H1 (cell line): ENCODE data around the gene KCNE1. TPM values are rescaled to one million over a fixed set of nuclear protein-coding genes. Genes with fewer than 3 reads are reported as not detected.

ENCODE experiments used
- CTCF ChIA-PET: fragments of 300-600 bp; sonication (Branson Sonifier 250); formaldehyde crosslinking; loops from one replicate; lab custom pipeline; 2021; ENCODE audit not compliant: partially characterized antibody; lab: Charles Lee
- POLR2A ChIA-PET: fragments of 300-600 bp; sonication (Branson Sonifier 250); formaldehyde crosslinking; loops from one replicate; lab custom pipeline; 2021; ENCODE audit warnings: inconsistent platforms; ENCODE audit not compliant: partially characterized antibody; lab: Charles Lee
- DNase-seq, 2 experiments: peaks; one replicate each; pipeline versions ENCODE4 v3.0.0 to v3.0.0-alpha.2; 2010 to 2022; ENCODE audit warnings: low spot score in 2 of 2, low read depth in 1 of 2, mixed read lengths in 1 of 2
- FAIRE-seq: peaks from 2 replicates; lab custom pipeline; 2011; peaks lifted over from hg19 to GRCh38; lab: Jason Lieb, UNC
- H2AFZ ChIP-seq: 2 replicates; pipeline ENCODE4 v1.8.1; 2012; ENCODE audit warnings: low read length, inconsistent platforms
- H2AK5ac ChIP-seq: 2 replicates; pipeline ENCODE4 v1.6.1; 2013; ENCODE audit warnings: low read depth, low read length
- H2BK120ac ChIP-seq: replicated peaks from 2 replicates; pipeline ENCODE3; 2013; ENCODE audit warnings: low read depth, low read length, inconsistent platforms
- H2BK12ac ChIP-seq: 2 replicates; pipeline ENCODE4 v1.6.1; 2013; ENCODE audit warnings: low read depth, low read length
- H2BK15ac ChIP-seq: 2 replicates; pipeline ENCODE4 v1.6.1; 2013; ENCODE audit warnings: low read length
- H2BK20ac ChIP-seq: 2 replicates; pipeline ENCODE4 v1.6.1; 2013; ENCODE audit warnings: low read length
- H2BK5ac ChIP-seq: 2 replicates; pipeline ENCODE4 v1.6.1; 2013; ENCODE audit warnings: low read depth, low read length
- H3K14ac ChIP-seq: 2 replicates; pipeline ENCODE4 v1.6.1; 2013; ENCODE audit warnings: inconsistent platforms; ENCODE audit not compliant: insufficient read length
- H3K18ac ChIP-seq: 2 replicates; pipeline ENCODE4 v1.6.1; 2013; ENCODE audit warnings: low read length; ENCODE audit errors: extremely low read depth
- H3K23ac ChIP-seq: 2 replicates; pipeline ENCODE4 v1.6.1; 2013; ENCODE audit warnings: inconsistent platforms; ENCODE audit not compliant: insufficient read length
- H3K23me2 ChIP-seq: 2 replicates; pipeline ENCODE4 v1.6.1; 2013; ENCODE audit warnings: low read depth, low read length
- H3K27ac ChIP-seq: 2 replicates; pipeline ENCODE4 v1.6.1; 2011; ENCODE audit warnings: low read depth, low read length, inconsistent platforms
- H3K27me3 ChIP-seq, 4 experiments: replicated peaks in 1 of 4; 1 replicate in 1 of 4; 2 replicates in 3 of 4; pipeline versions ENCODE4 v1.6.1 to v1.8.1; 2011 to 2013; ENCODE audit warnings: low read length in 3 of 4, mild to moderate bottlenecking in 3 of 4, inconsistent platforms in 2 of 4, mixed read lengths in 2 of 4, moderate library complexity in 1 of 4; ENCODE audit not compliant: control insufficient read depth in 3 of 4, insufficient read depth in 3 of 4; ENCODE audit errors: extremely low read depth in 1 of 4
- H3K36me3 ChIP-seq, 4 experiments: 2 replicates each; pipeline versions ENCODE4 v1.6.1 to v1.8.1; 2011 to 2013; ENCODE audit warnings: mild to moderate bottlenecking in 4 of 4, low read length in 3 of 4, moderate library complexity in 2 of 4, control low read depth in 1 of 4, inconsistent platforms in 1 of 4; ENCODE audit not compliant: insufficient read depth in 4 of 4, control insufficient read depth in 2 of 4
- H3K4ac ChIP-seq: replicated peaks from 2 replicates; pipeline ENCODE3; 2013; ENCODE audit warnings: low read length, low read depth, mixed read lengths, inconsistent platforms; ENCODE audit not compliant: insufficient read length
- H3K4me1 ChIP-seq, 4 experiments: replicated peaks in 1 of 4; 1 replicate in 1 of 4; 2 replicates in 3 of 4; pipeline versions ENCODE4 v1.6.1 to v1.8.1; 2011 to 2013; ENCODE audit warnings: low read length in 3 of 4, inconsistent platforms in 2 of 4, mixed read lengths in 1 of 4; ENCODE audit not compliant: insufficient read depth in 4 of 4, control insufficient read depth in 3 of 4
- H3K4me2 ChIP-seq, 2 experiments: 2 replicates each; pipeline versions ENCODE4 v1.6.1 to v1.8.1; 2011 to 2013; ENCODE audit warnings: low read depth in 2 of 2, low read length in 2 of 2, control low read depth in 1 of 2, inconsistent platforms in 1 of 2, mild to moderate bottlenecking in 1 of 2; ENCODE audit not compliant: insufficient read depth in 1 of 2
- H3K4me3 ChIP-seq, 4 experiments: fragments of 200-600, 300-600 bp in 1 of 4; sonication (generic), shearing (Covaris generic), sonication (Bioruptor Twin) in 1 of 4; 2 replicates each; pipeline versions ENCODE4 v1.5.1 to v1.8.1; 2011 to 2016; ENCODE audit warnings: low read length in 4 of 4, low read depth in 3 of 4, control low read depth in 2 of 4, inconsistent platforms in 2 of 4, mild to moderate bottlenecking in 2 of 4, mixed read lengths in 1 of 4, moderate library complexity in 1 of 4; ENCODE audit not compliant: insufficient read depth in 2 of 4; ENCODE audit errors: extremely low read depth in 1 of 4
- H3K56ac ChIP-seq: replicated peaks from 2 replicates; pipeline ENCODE3; 2013; ENCODE audit warnings: low read depth, mild to moderate bottlenecking, mixed read lengths, low read length, inconsistent platforms; ENCODE audit not compliant: insufficient read length
- H3K79me1 ChIP-seq: 2 replicates; pipeline ENCODE4 v1.6.1; 2013; ENCODE audit warnings: low read depth, low read length, control low read depth
- H3K79me2 ChIP-seq, 2 experiments: 2 replicates each; pipeline versions ENCODE4 v1.6.1 to v1.8.1; 2012 to 2013; ENCODE audit warnings: low read length in 2 of 2, mild to moderate bottlenecking in 2 of 2, inconsistent platforms in 1 of 2; ENCODE audit not compliant: insufficient read depth in 2 of 2, control insufficient read depth in 1 of 2
- H3K9ac ChIP-seq, 4 experiments: replicated peaks in 1 of 4; 1 replicate in 1 of 4; 2 replicates in 3 of 4; pipeline versions ENCODE4 v1.6.1 to v1.8.1; 2011 to 2013; ENCODE audit warnings: low read depth in 3 of 4, low read length in 3 of 4, control low read depth in 2 of 4, mild to moderate bottlenecking in 2 of 4, moderate library complexity in 2 of 4, inconsistent platforms in 1 of 4; ENCODE audit errors: extremely low read depth in 1 of 4
- H3K9me3 ChIP-seq, 2 experiments: 2 replicates each; pipeline versions ENCODE4 v1.6.1 to v1.8.1; 2012 to 2013; ENCODE audit warnings: mild to moderate bottlenecking in 2 of 2, moderate library complexity in 2 of 2, control low read depth in 1 of 2, inconsistent platforms in 1 of 2, low read depth in 1 of 2, low read length in 1 of 2, mixed read lengths in 1 of 2; ENCODE audit not compliant: insufficient read depth in 2 of 2
- H4K20me1 ChIP-seq, 2 experiments: replicated peaks in 1 of 2; 2 replicates each; pipeline versions ENCODE3 to v1.8.1; 2011 to 2013; ENCODE audit warnings: inconsistent platforms in 2 of 2, low read length in 2 of 2, mild to moderate bottlenecking in 1 of 2; ENCODE audit not compliant: insufficient read depth in 2 of 2, control insufficient read depth in 1 of 2
- H4K5ac ChIP-seq: 2 replicates; pipeline ENCODE4 v1.6.1; 2013; ENCODE audit warnings: low read length, low read depth, mixed read lengths, inconsistent platforms; ENCODE audit not compliant: insufficient read length
- H4K8ac ChIP-seq: 2 replicates; pipeline ENCODE4 v1.8.0; 2013; ENCODE audit warnings: mild to moderate bottlenecking, moderate library complexity, low read length, inconsistent platforms; ENCODE audit not compliant: insufficient read depth; ENCODE audit errors: extremely low read depth
- H4K91ac ChIP-seq: replicated peaks from 2 replicates; pipeline ENCODE3; 2013; ENCODE audit warnings: low read length, mixed read lengths, inconsistent platforms; ENCODE audit not compliant: insufficient read length
- ZNF274 ChIP-seq: IDR thresholded peaks from 2 replicates; pipeline ENCODE4 v1.7.0; 2012; ENCODE audit warnings: low read length, borderline replicate concordance; ENCODE audit errors: extremely low read depth
- WGBS, 2 experiments: shearing (Covaris generic) in 1 of 2; methylation state at CpG; one replicate each; pipeline versions ENCODE4 v1.1.6 to v1.1.7; 2013 to 2015; ENCODE audit warnings: low lambda C conversion rate in 2 of 2, mixed read lengths in 2 of 2, inconsistent platforms in 1 of 2, low coverage in 1 of 2, missing lambda C conversion rate in 1 of 2; ENCODE audit not compliant: insufficient replicate concordance in 2 of 2, insufficient coverage in 1 of 2, insufficient read length in 1 of 2; ENCODE audit errors: extremely low coverage in 1 of 2, missing lambda C conversion rate in 1 of 2; 5-methylcytosine and 5-hydroxymethylcytosine counted together
- long read RNA-seq, 2 experiments: library from RNA in 1 of 2; library from capped mRNA in 1 of 2; stranded (forward); transcript quantifications; one replicate each; pipeline ENCODE4 v2.0.0, GENCODE V29; 2021; ENCODE audit warnings: inconsistent platforms in 1 of 2
- polyA minus RNA-seq, 3 experiments: library from RNA; depleted of rRNA, polyadenylated mRNA; stranded (reverse); fragments of >200 nt; gene quantifications; 1 replicate in 2 of 3; 2 replicates in 1 of 3; pipeline ENCODE4 v1.2.3, GENCODE V29; 2011
- polyA plus RNA-seq, 7 experiments: library from polyadenylated mRNA; depleted of rRNA in 3 of 7; stranded (reverse) in 5 of 7; unstranded in 2 of 7; fragments of >200 nt in 5 of 7; fragments of 200-250 nt in 2 of 7; gene quantifications; 1 replicate in 5 of 7; 2 replicates in 1 of 7; 4 replicates in 1 of 7; pipeline versions ENCODE4 v1.2.1 to v1.2.3, GENCODE V29; 2011 to 2013; ENCODE audit warnings: missing spikeins in 2 of 7, mixed read lengths in 2 of 7
- total RNA-seq: library from RNA; stranded (reverse); fragmentation: NEBNext Ultra II Directional; extraction: Animal tissue kit (Norgen Biotek cat#: 25700); gene quantifications from 2 replicates; pipeline ENCODE4 v1.2.1, GENCODE V29; 2021

KCNE1 gene
- total RNA-seq (0.15 and 0.28 TPM in 2 replicates), polyA plus RNA-seq (2011; rRNA removed) (0.08 and 0.63 TPM in 2 replicates), polyA minus RNA-seq (2011; rRNA and poly(A)+ RNA removed) (0.44 TPM in 1 of 2 replicates, not detected in the other)
- 0.14 TPM for polyA plus RNA-seq (2011; cell fraction: cytosol; rRNA removed)
- 0.26 TPM for polyA plus RNA-seq (2011; cell fraction: nucleus; rRNA removed)
- 0.12 to 0.19 TPM (median 0.16 TPM) in 3 of 4 replicates, not detected in the other for polyA plus RNA-seq (2012, experiment 1 of 2)
- polyA plus RNA-seq (2012, experiment 2 of 2) = 0.13 TPM
- polyA plus RNA-seq (2013, experiment 1 of 2) = 0.12 TPM
- polyA plus RNA-seq (2013, experiment 2 of 2) = 0.09 TPM
- not detected for polyA minus RNA-seq (2011; cell fraction: cytosol; rRNA and poly(A)+ RNA removed)
- 0.30 TPM for polyA minus RNA-seq (2011; cell fraction: nucleus; rRNA and poly(A)+ RNA removed)
- long read RNA-seq, experiment 1 = 0 reads
- long read RNA-seq, experiment 2 = 0 reads

DNA sequence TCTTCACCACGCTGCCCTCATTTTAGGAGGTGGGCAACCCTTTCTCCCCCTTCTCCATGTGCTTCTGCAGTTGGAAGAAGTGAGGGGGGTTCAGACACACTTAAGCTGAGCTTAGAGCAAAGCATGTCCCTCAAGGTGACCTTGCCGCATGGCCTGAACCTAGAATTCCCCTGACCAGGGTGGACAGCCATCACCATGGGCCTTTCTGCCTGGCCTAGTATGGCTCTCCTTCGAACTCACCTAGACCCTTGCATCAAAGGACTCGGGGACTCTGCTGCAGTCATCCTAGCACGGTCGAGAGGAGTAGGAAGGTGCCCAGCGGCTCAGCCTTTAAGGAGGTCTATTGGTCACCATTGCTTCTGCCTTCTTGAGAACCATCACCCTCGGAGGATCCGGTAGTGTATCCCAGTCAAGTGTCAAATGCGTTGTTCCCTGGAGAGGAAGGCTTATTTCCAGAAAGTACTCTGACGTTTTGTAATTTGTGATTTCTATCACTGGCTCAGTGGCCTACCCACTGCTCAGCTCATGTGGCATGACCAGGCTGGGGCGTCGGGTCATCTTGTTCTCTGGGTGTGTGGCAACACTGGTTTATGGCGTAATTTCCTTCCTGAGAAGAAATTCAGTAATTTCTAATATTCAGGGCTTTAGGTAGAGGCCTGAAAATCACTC is at the start of gene KCNE1:
TSS of gene KCNE1 (minus strand) at position 424 of the 669 bp plus-strand sequence. CDS start 62,576 bp downstream, outside the sequence.
- H3K79me1 ChIP-seq = no peaks in the 10 kb centered on the region
- no peak within 1 kb of the TSS for H3K9ac ChIP-seq
- H2AK5ac ChIP-seq = no peak within 1 kb of the TSS
- H3K79me2 ChIP-seq = no peaks in the 10 kb centered on the region
- no peak within 1 kb of the TSS for H3K18ac ChIP-seq
- no peak within 1 kb of the TSS for H3K56ac ChIP-seq
- no peak within 1 kb of the TSS for H3K4me2 ChIP-seq
- no peak within 1 kb of the TSS for H3K14ac ChIP-seq
- H3K4me3 ChIP-seq = no peak within 1 kb of the TSS
- no peaks in the 10 kb centered on the region for H3K27me3 ChIP-seq
- no peak within 1 kb of the TSS for H2BK15ac ChIP-seq
- H3K23me2 ChIP-seq = peaks cover 2% of the 10 kb centered on the region; the same call in 1 of the 2 replicates
- no peak within 1 kb of the TSS for H2BK12ac ChIP-seq
- no peak within 1 kb of the TSS for H2BK5ac ChIP-seq
- H2AFZ ChIP-seq = no peak within 1 kb of the TSS
- H3K27ac ChIP-seq = no peak within 1 kb of the TSS
- POLR2A ChIA-PET = no interaction called here
- no peak within 1 kb of the TSS for H4K91ac ChIP-seq
- WGBS, 2 experiments = 89% methylated on average over 14 of the region's 14 CpGs; no CpG with 5 or more reads in 1 of the 2 experiments
- no peaks in the 10 kb centered on the region for H3K4me1 ChIP-seq
- H3K9me3 ChIP-seq = no peaks in the 10 kb centered on the region
- no peak within 1 kb of the TSS for H3K4ac ChIP-seq
- H3K23ac ChIP-seq = no peak within 1 kb of the TSS
- no peak within 1 kb of the TSS; the same call in 1 of the 2 replicates for H4K8ac ChIP-seq
- no peak within 1 kb of the TSS for H2BK20ac ChIP-seq
- no peaks in the 10 kb centered on the region for H4K20me1 ChIP-seq
- TF ChIP-seq ZNF274 = no peak
- TF ChIP-seq, all 59 proteins: peak for 0
- CTCF ChIA-PET = interaction anchor here (1.2 to 13.5 kb wide), 12 partner anchors 8 to 159 kb away, joined by 3 to 131 read pairs (median 17); partner anchors contain the start of gene RCAN1
- DNase-seq (no peak), FAIRE-seq (no peak)
- H2BK120ac ChIP-seq = no peak within 1 kb of the TSS
- no peaks in the 10 kb centered on the region for H3K36me3 ChIP-seq
- no peak within 1 kb of the TSS for H4K5ac ChIP-seq
